Prostate gland (tissue), 2 donors: ENCODE results near the gene RBBP8.

Experiments
- CTCF ChIP-seq, 4 experiments: fragments of 200-600 bp in 2 of 4; fragments of 450-650 bp in 2 of 4; sonication (generic) in 2 of 4; IDR thresholded peaks; 1 replicate in 3 of 4; 2 replicates in 1 of 4; pipeline ENCODE4 v1.5.1; 2016 to 2019; ENCODE audit warnings: antibody characterized with exemption in 4 of 4, mild to moderate bottlenecking in 2 of 4, moderate library complexity in 2 of 4
- POLR2A ChIP-seq: fragments of 450-650 bp; IDR thresholded peaks from one replicate; pipeline ENCODE4 v1.6.1; 2016; ENCODE audit warnings: antibody characterized with exemption, mild to moderate bottlenecking
- POLR2AphosphoS5 ChIP-seq: sonication (generic); formaldehyde crosslinking; IDR thresholded peaks from one replicate; pipeline ENCODE4 v1.6.1; 2017; ENCODE audit warnings: antibody characterized with exemption

- TF ChIP-seq POLR2AphosphoS5 (no peak), CTCF (IDR thresholded peaks at IDR 0.05) (no peak), POLR2A (no peak)
Measured at GRCh38 chr18:22912835-22913234, 20.3 kb upstream of the RBBP8 start.
